NB4 (cell line): Measurements from ENCODE around the gene TENM4.

Experiments used
- POLR2A ChIP-seq: IDR thresholded peaks from 2 replicates; pipeline ENCODE4 v1.6.1; 2011; ENCODE audit warnings: mild to moderate bottlenecking; ENCODE audit not compliant: insufficient read length; ENCODE audit errors: extremely low read depth
- TF ChIP-seq, protein P1 (sequence below): IDR thresholded peaks from one replicate; pipeline ENCODE4 v1.5.1; 2012; ENCODE audit warnings: low read depth, low read length

- no peak for TF ChIP-seq POLR2A
- TF ChIP-seq, protein P1, sequence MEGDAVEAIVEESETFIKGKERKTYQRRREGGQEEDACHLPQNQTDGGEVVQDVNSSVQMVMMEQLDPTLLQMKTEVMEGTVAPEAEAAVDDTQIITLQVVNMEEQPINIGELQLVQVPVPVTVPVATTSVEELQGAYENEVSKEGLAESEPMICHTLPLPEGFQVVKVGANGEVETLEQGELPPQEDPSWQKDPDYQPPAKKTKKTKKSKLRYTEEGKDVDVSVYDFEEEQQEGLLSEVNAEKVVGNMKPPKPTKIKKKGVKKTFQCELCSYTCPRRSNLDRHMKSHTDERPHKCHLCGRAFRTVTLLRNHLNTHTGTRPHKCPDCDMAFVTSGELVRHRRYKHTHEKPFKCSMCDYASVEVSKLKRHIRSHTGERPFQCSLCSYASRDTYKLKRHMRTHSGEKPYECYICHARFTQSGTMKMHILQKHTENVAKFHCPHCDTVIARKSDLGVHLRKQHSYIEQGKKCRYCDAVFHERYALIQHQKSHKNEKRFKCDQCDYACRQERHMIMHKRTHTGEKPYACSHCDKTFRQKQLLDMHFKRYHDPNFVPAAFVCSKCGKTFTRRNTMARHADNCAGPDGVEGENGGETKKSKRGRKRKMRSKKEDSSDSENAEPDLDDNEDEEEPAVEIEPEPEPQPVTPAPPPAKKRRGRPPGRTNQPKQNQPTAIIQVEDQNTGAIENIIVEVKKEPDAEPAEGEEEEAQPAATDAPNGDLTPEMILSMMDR, result no peak
Measured at GRCh38 chr11:79427126-79427525, 13.7 kb downstream of the TENM4 start.
